ENCODE data around the gene IL20.

DNA sequence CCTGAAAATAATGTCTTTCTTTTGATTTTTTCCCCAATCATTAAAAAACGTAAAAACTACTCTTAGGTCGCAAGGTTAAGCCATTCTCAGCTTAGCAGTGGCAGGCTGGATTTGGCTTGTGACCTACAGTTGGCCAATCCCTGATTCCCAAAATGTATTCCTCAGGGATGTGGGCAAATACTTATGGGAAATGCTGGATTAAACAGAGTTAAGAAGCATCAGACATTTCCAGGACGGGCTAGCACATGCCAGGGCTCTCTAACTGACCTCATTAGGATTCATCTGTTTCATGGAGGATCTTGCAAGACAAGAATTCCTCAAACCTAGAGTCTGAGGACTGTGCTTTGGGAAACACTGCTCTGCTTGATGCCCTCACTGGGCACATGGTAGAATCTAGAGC is 30.8 kb downstream of the IL20 start:
- no peak for TF ChIP-seq NFIC (IDR thresholded peaks at IDR 0.05; ENCODE audit: low read depth, low read length)
- TF ChIP-seq, protein P1, sequence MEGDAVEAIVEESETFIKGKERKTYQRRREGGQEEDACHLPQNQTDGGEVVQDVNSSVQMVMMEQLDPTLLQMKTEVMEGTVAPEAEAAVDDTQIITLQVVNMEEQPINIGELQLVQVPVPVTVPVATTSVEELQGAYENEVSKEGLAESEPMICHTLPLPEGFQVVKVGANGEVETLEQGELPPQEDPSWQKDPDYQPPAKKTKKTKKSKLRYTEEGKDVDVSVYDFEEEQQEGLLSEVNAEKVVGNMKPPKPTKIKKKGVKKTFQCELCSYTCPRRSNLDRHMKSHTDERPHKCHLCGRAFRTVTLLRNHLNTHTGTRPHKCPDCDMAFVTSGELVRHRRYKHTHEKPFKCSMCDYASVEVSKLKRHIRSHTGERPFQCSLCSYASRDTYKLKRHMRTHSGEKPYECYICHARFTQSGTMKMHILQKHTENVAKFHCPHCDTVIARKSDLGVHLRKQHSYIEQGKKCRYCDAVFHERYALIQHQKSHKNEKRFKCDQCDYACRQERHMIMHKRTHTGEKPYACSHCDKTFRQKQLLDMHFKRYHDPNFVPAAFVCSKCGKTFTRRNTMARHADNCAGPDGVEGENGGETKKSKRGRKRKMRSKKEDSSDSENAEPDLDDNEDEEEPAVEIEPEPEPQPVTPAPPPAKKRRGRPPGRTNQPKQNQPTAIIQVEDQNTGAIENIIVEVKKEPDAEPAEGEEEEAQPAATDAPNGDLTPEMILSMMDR (IDR thresholded peaks at IDR 0.05 in 2 of 3, conservative IDR thresholded peaks at IDR 0.05 in 1 of 3; ENCODE audit: control insufficient read depth in 2 of 3, extremely low read depth in 1 of 3, insufficient read depth in 1 of 3, low read depth in 3 of 3, low read length in 3 of 3), result no peak
- TF ChIP-seq POLR2A (IDR thresholded peaks at IDR 0.05; ENCODE audit: low read depth, low read length), result no peak
- TF ChIP-seq KDM1A (IDR thresholded peaks at IDR 0.05; ENCODE audit: borderline replicate concordance), result no peak

Measured in GM12878 (cell line).